ENCODE measurements around the gene GGTA1. TPM values are rescaled to one million over a fixed set of nuclear protein-coding genes. Genes with fewer than 3 reads are reported as not detected.
"Not testable (repeated sequence)": the region's sequence is repeated elsewhere in the genome, so short reads cannot be mapped to it uniquely, and the experiment has no call there.

Gene GGTA1
- total RNA-seq, 1 donor from 2014 or later, result not detected

DNA sequence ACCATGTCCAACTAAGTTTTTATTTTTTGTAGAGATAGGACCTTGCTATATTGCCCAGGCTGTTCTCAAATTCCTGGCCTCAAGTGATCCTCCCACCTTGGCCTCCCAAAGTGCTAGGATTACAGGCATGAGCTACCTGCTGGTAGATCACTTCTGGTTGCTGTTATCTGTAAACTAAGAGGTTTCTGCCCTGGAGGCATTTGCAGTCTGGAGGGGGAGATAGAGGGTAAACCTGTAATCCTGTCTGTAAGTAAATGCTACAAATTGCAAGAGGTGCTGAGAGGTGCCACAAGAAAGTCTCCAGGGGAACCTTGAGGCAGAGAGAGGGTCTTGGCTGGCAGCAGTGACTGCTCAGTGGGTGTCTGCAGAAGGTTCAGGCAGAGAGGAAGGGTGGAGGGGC, 29.0 kb upstream of the GGTA1 start:
- no peak overlapping the region for H3K27ac Mint-ChIP-seq (ENCODE audit: unreplicated experiment)
- no peaks in the 10 kb centered on the region for H3K36me3 Mint-ChIP-seq (ENCODE audit: low read depth)
- no peak overlapping the region for H3K4me3 Mint-ChIP-seq
- H3K9me3 Mint-ChIP-seq, result no peaks in the 10 kb centered on the region
- DNase-seq (ENCODE audit: low read depth, low spot score), result no peak
- H3K27me3 Mint-ChIP-seq (ENCODE audit: low read depth), result peaks cover 7% of the 10 kb centered on the region
- no peaks in the 10 kb centered on the region for H3K4me1 Mint-ChIP-seq
- TF ChIP-seq, protein P1, sequence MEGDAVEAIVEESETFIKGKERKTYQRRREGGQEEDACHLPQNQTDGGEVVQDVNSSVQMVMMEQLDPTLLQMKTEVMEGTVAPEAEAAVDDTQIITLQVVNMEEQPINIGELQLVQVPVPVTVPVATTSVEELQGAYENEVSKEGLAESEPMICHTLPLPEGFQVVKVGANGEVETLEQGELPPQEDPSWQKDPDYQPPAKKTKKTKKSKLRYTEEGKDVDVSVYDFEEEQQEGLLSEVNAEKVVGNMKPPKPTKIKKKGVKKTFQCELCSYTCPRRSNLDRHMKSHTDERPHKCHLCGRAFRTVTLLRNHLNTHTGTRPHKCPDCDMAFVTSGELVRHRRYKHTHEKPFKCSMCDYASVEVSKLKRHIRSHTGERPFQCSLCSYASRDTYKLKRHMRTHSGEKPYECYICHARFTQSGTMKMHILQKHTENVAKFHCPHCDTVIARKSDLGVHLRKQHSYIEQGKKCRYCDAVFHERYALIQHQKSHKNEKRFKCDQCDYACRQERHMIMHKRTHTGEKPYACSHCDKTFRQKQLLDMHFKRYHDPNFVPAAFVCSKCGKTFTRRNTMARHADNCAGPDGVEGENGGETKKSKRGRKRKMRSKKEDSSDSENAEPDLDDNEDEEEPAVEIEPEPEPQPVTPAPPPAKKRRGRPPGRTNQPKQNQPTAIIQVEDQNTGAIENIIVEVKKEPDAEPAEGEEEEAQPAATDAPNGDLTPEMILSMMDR (conservative IDR thresholded peaks at IDR 0.05), result no peak

DNA sequence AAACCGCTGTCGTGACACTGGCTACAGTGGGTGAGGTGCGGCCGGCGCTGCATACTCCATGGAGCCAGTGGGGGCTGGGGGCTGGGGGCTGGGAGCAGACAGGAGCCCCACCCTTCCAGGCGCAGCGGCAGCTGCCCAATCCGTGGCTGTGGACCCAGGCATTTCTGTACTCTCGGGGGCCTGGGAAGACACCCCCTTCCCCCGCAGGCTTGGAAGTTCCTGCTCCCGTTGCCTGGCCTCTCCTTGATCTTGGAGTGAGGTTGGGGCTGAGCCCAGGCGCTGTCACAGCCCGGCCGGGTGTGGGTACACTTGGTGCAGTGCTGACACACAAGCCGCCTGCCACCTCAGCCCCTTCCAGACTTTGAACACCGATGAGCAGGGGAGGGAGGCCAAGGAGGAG, 27.7 kb upstream of the GGTA1 start:
- Mint-ChIP-seq H3K9me3 (peaks cover 2% of the 10 kb centered on the region), H3K27me3 (ENCODE audit: low read depth) (peaks cover 9% of the 10 kb centered on the region), H3K36me3 (ENCODE audit: low read depth) (peaks cover 2% of the 10 kb centered on the region), H3K4me1 (no peaks in the 10 kb centered on the region), H3K4me3 (no peak overlapping the region), H3K27ac (ENCODE audit: unreplicated experiment) (no peak overlapping the region)
- TF ChIP-seq, protein P1 (conservative IDR thresholded peaks at IDR 0.05), result no peak
- no peak for DNase-seq (ENCODE audit: low read depth, low spot score)

DNA sequence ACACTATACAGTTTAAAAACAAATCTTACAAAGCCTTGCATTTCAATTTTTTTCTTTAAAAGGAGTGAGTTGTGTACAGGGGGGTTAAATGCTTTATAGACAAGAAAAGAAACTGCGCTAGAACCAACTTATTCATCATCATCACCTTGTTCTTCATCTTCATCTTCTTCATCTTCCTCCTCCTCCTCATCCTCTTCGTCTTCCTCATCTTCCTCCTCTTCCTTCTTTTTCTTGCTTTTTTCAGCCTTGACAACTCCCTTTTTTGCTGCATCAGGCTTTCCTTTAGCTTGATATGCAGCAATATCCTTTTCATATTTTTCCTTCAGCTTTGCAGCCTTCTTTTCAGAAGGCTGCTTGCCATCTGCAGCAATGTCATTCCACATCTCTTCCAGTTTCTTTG, 20.0 kb upstream of the GGTA1 start:
- not testable (repeated sequence) for DNase-seq (ENCODE audit: low read depth, low spot score); H3K27ac Mint-ChIP-seq (ENCODE audit: unreplicated experiment); H3K4me1 Mint-ChIP-seq; H3K9me3 Mint-ChIP-seq; H3K36me3 Mint-ChIP-seq (ENCODE audit: low read depth); H3K4me3 Mint-ChIP-seq
- H3K27me3 Mint-ChIP-seq (ENCODE audit: low read depth), result peaks cover 21% of the 10 kb centered on the region

DNA sequence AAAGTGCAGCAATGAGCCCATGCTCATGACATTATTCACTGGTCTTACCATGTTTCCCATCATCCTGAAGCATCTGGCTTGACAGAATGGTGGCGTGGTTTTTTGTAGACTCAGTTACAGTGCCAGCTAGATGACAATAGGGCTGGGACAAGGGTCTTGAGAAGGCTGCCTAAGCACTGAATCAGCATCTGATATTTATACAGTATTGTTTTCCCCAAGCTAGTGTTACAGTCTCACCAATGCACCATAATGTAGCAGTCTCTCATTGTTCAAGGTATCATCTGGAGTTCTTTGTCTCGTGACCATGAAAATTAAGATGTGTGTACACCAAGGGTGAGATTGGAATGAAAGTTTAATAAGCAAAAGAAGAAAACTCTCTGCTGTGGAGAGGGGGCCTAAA, 19.0 kb upstream of the GGTA1 start:
- no peak overlapping the region for H3K27ac Mint-ChIP-seq (ENCODE audit: unreplicated experiment)
- peaks cover 2% of the 10 kb centered on the region for H3K36me3 Mint-ChIP-seq (ENCODE audit: low read depth)
- H3K4me3 Mint-ChIP-seq, result no peak overlapping the region
- peaks cover 8% of the 10 kb centered on the region for H3K9me3 Mint-ChIP-seq
- peaks cover 21% of the 10 kb centered on the region for H3K27me3 Mint-ChIP-seq (ENCODE audit: low read depth)
- no peaks in the 10 kb centered on the region for H3K4me1 Mint-ChIP-seq
- TF ChIP-seq, protein P1 (conservative IDR thresholded peaks at IDR 0.05), result no peak
- no peak for DNase-seq (ENCODE audit: low read depth, low spot score)

DNA sequence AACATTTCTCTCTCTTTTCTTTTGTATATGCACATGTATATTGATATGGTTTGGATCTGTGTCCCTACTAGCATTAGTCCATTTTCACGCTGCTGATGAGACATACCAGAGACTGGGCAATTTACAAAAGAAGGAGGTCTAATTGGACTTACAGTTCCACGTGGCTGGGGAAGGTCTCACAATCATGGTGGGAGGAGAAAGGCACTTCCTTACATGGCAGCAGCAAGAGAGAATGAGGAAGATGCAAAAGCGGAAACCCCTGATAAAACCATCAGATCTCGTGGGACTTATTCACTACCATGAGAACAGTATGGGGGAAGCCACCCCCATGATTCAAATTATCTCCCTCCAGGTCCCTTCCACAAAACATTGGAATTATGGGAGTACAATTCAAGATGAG, 13.5 kb upstream of the GGTA1 start:
- not testable (repeated sequence) for H3K27me3 Mint-ChIP-seq (ENCODE audit: low read depth); DNase-seq (ENCODE audit: low read depth, low spot score); H3K36me3 Mint-ChIP-seq (ENCODE audit: low read depth); H3K27ac Mint-ChIP-seq (ENCODE audit: unreplicated experiment); H3K4me1 Mint-ChIP-seq; H3K9me3 Mint-ChIP-seq; H3K4me3 Mint-ChIP-seq

DNA sequence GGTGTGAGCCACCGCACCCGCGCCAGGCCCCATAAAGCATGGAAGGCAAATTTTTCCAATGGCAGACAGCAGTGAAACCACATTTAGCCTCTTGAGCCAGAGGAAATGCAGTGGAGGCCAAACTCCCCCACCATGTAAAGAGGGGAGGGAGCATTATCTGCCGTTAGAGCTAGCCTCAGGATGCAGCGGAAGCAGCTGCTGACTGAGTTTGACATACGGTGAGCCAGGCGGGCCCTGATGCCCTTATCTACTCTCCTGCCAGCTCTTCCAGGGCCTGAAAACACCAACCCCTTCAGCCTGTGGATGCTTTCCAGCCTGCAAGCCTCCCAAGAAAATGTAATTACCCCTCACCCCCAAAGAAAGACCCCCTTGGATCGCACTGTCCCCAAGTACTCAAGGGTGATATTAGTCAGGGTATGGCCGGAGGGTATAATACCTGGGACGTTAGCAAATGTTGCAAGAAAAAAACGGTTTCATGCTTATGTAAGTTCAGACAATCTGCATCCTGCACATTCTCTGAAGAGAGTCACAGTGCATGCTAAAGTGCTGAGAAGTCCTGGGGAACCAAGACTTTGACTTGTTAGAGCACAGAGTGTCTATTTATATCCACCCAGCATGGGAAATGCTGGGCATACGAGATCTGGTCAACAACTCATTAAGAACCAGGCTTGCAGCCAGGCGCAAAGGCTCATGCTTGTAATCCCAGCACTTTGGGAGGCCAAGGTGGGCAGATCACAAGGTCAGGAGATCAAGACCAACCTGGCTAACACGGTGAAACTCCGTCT, 11.3 kb upstream of the GGTA1 start:
- Mint-ChIP-seq H3K27me3 (ENCODE audit: low read depth) (peaks cover 2% of the 10 kb centered on the region), H3K9me3 (no peaks in the 10 kb centered on the region), H3K4me3 (no peak overlapping the region), H3K4me1 (peaks cover under 1% of the 10 kb centered on the region), H3K36me3 (ENCODE audit: low read depth) (no peaks in the 10 kb centered on the region), H3K27ac (ENCODE audit: unreplicated experiment) (no peak overlapping the region)
- TF ChIP-seq, protein P1 (conservative IDR thresholded peaks at IDR 0.05), result no peak
- DNase-seq (ENCODE audit: low read depth, low spot score), result no peak
